ENCODE measurements around the gene CCL24. TPM values are rescaled to one million over a fixed set of nuclear protein-coding genes. Genes with fewer than 3 reads are reported as not detected.

CCL24 gene
- total RNA-seq, 1 donor from 2014 or later, result not detected

DNA sequence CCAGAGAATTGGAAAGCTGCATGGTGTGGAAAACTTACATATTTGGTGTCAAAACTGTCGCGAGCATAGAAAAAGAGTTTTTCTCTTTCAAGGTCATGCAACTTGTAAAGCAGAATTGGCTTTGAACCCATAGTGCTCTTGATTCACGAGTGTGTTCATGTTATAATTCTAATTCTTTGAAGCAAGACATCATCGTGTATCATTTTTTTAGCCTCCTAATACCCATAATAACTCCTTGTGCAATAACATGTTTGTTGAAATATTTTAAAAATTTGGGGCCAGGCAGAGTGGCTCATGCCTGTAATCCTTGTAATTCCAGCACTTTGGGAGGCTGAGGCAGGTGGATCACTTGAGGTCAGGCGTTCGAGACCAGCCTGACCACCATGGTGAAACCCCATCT, 4.2 kb downstream of the CCL24 start:
- no peak for DNase-seq (ENCODE audit: low read depth)
- no peak for TF ChIP-seq CTCF (IDR thresholded peaks at IDR 0.05; ENCODE audit: insufficient read depth, low read length, poor library complexity, severe bottlenecking)
- no peaks in the 10 kb centered on the region for H3K27me3 ChIP-seq (ENCODE audit: control insufficient read depth, insufficient read depth, low read length)
- no peaks in the 10 kb centered on the region for H3K36me3 ChIP-seq (ENCODE audit: control insufficient read depth, insufficient read depth, low read length)
- no peak overlapping the region for H3K4me3 ChIP-seq (ENCODE audit: low read depth, low read length)

- no peak for TF ChIP-seq CTCF (IDR thresholded peaks at IDR 0.05; ENCODE audit: insufficient read depth, low read length, poor library complexity, severe bottlenecking)
- H3K27me3 ChIP-seq (ENCODE audit: control insufficient read depth, insufficient read depth, low read length), result no peaks in the 10 kb centered on the region
- H3K36me3 ChIP-seq (ENCODE audit: control insufficient read depth, insufficient read depth, low read length), result no peaks in the 10 kb centered on the region
- no peak for DNase-seq (ENCODE audit: low read depth)
- H3K4me3 ChIP-seq (ENCODE audit: low read depth, low read length), result no peak overlapping the region
These were observed 5.5 kb downstream of the CCL24 start for GRCh38 chr7:75808106-75808505.

- Histone ChIP-seq H3K4me3 (ENCODE audit: low read depth, low read length) (no peak overlapping the region), H3K27me3 (ENCODE audit: control insufficient read depth, insufficient read depth, low read length) (no peaks in the 10 kb centered on the region), H3K36me3 (ENCODE audit: control insufficient read depth, insufficient read depth, low read length) (no peaks in the 10 kb centered on the region)
- no peak for DNase-seq (ENCODE audit: low read depth)
- TF ChIP-seq CTCF (IDR thresholded peaks at IDR 0.05; ENCODE audit: insufficient read depth, low read length, poor library complexity, severe bottlenecking), result no peak
These were observed 6.2 kb downstream of the CCL24 start for GRCh38 chr7:75807452-75807851.

DNA sequence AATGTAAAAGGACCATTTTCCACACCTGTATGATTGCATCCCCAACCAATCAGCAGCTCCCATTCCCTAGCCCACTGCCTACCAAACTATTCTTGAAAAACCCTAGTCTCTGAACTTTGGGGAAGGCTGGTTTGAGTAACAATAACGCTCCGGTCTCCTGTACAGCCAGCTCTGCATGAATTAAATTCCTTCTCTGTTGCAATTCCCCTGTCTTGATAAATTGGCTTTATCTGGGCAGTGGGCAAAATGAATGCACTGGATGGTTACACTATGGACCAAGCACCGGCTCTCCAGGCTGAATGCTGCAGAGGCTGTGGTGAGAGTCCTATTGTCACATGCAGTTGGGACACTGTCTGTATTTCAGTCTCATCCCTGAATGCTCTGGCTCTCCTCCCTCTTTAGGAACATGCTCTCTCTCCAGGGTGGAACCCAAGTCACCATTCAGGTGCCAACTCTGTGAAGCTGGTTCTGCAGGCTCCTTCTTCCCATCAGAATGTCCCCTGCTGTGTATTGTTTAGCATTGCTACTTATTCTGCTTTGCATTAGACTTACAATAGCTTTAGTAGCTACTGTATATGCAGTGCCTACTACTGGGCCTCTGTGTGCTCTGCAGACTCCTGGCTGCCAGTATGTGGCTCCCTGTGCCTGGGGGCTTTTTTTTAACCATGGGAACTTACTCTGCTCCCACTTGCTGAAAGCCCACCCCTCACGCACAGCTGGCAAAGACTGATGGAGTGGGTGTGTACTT, 6.9 kb downstream of the CCL24 start:
- no peak for DNase-seq (ENCODE audit: low read depth)
- Histone ChIP-seq H3K36me3 (ENCODE audit: control insufficient read depth, insufficient read depth, low read length) (no peaks in the 10 kb centered on the region), H3K27me3 (ENCODE audit: control insufficient read depth, insufficient read depth, low read length) (no peaks in the 10 kb centered on the region), H3K4me3 (ENCODE audit: low read depth, low read length) (no peak overlapping the region)
- TF ChIP-seq CTCF (IDR thresholded peaks at IDR 0.05; ENCODE audit: insufficient read depth, low read length, poor library complexity, severe bottlenecking), result no peak

DNA sequence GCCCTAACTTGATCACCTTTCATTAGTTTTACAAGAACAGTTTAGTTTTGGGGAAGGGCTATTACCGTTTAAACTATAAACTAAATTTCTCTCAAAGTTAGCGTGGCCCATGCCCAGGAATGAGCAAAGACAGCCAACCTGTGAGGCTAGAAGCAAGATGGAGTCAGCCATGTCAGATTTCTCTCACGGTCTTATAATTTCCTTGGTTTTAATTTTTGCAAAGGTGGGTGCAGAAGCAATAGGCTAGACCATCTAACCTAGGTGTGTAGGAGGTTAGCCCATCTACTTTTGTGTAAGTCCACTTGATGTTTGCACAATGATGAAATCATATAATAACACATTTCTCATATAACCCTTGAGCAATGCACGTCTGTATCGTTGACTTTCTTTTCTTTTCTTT, 8.9 kb downstream of the CCL24 start:
- no peaks in the 10 kb centered on the region for H3K36me3 ChIP-seq (ENCODE audit: control insufficient read depth, insufficient read depth, low read length)
- no peak overlapping the region for H3K4me3 ChIP-seq (ENCODE audit: low read depth, low read length)
- DNase-seq (ENCODE audit: low read depth), result no peak
- no peaks in the 10 kb centered on the region for H3K27me3 ChIP-seq (ENCODE audit: control insufficient read depth, insufficient read depth, low read length)
- TF ChIP-seq CTCF (IDR thresholded peaks at IDR 0.05; ENCODE audit: insufficient read depth, low read length, poor library complexity, severe bottlenecking), result no peak

DNA sequence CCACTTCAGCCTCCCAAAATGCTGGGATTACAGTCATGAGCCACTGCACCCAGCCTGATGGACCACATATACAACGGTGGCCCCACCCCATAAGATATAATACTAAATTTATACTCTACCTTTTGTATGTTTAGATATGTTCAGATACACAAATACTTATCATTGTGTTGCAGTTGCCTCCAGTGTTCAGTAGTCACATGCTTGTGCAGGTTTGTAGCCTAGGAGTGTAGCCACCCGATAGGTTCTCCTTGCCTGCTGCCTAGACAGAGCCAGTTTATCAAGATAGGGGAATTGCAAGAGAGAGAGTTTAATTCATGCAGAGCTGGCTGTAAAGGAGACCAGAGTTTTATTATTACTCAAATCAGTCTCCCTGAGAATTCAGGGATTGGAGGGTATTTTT, 9.6 kb downstream of the CCL24 start:
- Histone ChIP-seq H3K36me3 (ENCODE audit: control insufficient read depth, insufficient read depth, low read length) (no peaks in the 10 kb centered on the region), H3K4me3 (ENCODE audit: low read depth, low read length) (no peak overlapping the region), H3K27me3 (ENCODE audit: control insufficient read depth, insufficient read depth, low read length) (no peaks in the 10 kb centered on the region)
- TF ChIP-seq CTCF (IDR thresholded peaks at IDR 0.05; ENCODE audit: insufficient read depth, low read length, poor library complexity, severe bottlenecking), result no peak
- no peak for DNase-seq (ENCODE audit: low read depth)
